Heart left ventricle (tissue), 16 donors: ENCODE data around the gene CHST2. TPM values are rescaled to one million over a fixed set of nuclear protein-coding genes. Genes with fewer than 3 reads are reported as not detected.

Source experiments
- ATAC-seq, 4 donors: fragments of 200-7000 bp; cut with Tn5 transposase; one replicate each; pipeline ENCODE4 v1.9.1; 2020 to 2022; ENCODE audit warnings: moderate library complexity in 4 of 4, mild to moderate bottlenecking in 3 of 4, moderate number of reproducible peaks in 1 of 4
- DNase-seq, 5 donors: peaks; one replicate each; pipeline ENCODE4 v3.0.0-alpha.2; 2020
- H3K27ac ChIP-seq, 12 donors: fragments of 200-600 bp; sonication (generic) in 4 of 12; one replicate each; pipeline versions ENCODE4 v1.5.0 to v1.8.0; 2016 to 2022; ENCODE audit warnings: mild to moderate bottlenecking in 2 of 12
- H3K27me3 ChIP-seq, 9 donors: fragments of 200-600 bp; sonication (generic) in 2 of 9; one replicate each; pipeline versions ENCODE4 v1.5.1 to v1.8.0; 2016 to 2022; ENCODE audit warnings: mild to moderate bottlenecking in 3 of 9
- H3K36me3 ChIP-seq, 9 donors: fragments of 200-600 bp; sonication (generic) in 2 of 9; one replicate each; pipeline versions ENCODE4 v1.5.0 to v1.8.0; 2018 to 2022; ENCODE audit warnings: mild to moderate bottlenecking in 2 of 9
- H3K4me1 ChIP-seq, 12 donors: fragments of 200-600 bp; sonication (generic) in 4 of 12; one replicate each; pipeline versions ENCODE4 v1.5.0 to v1.8.0; 2016 to 2022; ENCODE audit warnings: mild to moderate bottlenecking in 3 of 12
- H3K4me3 ChIP-seq, 12 donors: fragments of 200-600 bp; sonication (generic) in 4 of 12; one replicate each; pipeline versions ENCODE4 v1.5.0 to v1.8.0; 2017 to 2022; ENCODE audit warnings: mild to moderate bottlenecking in 9 of 12, moderate library complexity in 4 of 12
- H3K9me3 ChIP-seq, 12 donors: fragments of 200-600 bp; sonication (generic) in 4 of 12; one replicate each; pipeline versions ENCODE4 v1.5.0 to v1.8.0; 2016 to 2022; ENCODE audit warnings: mild to moderate bottlenecking in 1 of 12
- POLR2A ChIP-seq, 2 donors: fragments of 450-650 bp; IDR thresholded peaks; one replicate each; pipeline ENCODE4 v1.6.1; 2017; ENCODE audit warnings: antibody characterized with exemption in 2 of 2, mild to moderate bottlenecking in 2 of 2, moderate library complexity in 2 of 2
- WGBS, 4 donors: extraction: QIAGEN DNeasy Blood & Tissue Kit in 2 of 4; methylation state at CpG; one replicate each; pipeline versions ENCODE4 v1.1.5 to v1.1.7; 2013 to 2018; 5-methylcytosine and 5-hydroxymethylcytosine counted together
- intact Hi-C, 10 donors: fragments of 100-400 bp; cut with DNase I; formaldehyde crosslinking; loops; one replicate each; pipeline versions ENCODE4 v1.11.1 to v1.14.2; 2022
- polyA plus RNA-seq, 2 donors: library from polyadenylated mRNA; stranded (reverse); fragments of 200-250 nt; gene quantifications; one replicate each; pipeline ENCODE4 v1.2.3, GENCODE V29; 2013
- total RNA-seq, 9 donors: library from RNA; depleted of rRNA in 2 of 9; stranded (reverse); fragments of >200 nt in 2 of 9; fragmentation: NEBNext Ultra II Directional in 3 of 9; extraction: Animal tissue kit (Norgen Biotek cat#: 25700) in 3 of 9; gene quantifications; one replicate each; pipeline versions ENCODE4 v1.1.0 to v1.2.4, GENCODE V29; 2016 to 2023
- TF ChIP-seq, protein P1 (sequence below), 12 donors: fragments of 200-600 bp; sonication (generic) in 4 of 12; IDR thresholded peaks; one replicate each; pipeline versions ENCODE4 v1.5.0 to v1.8.0; 2018 to 2022; ENCODE audit warnings: antibody characterized with exemption in 12 of 12, mild to moderate bottlenecking in 5 of 12
- donor health status: ischemic (EF 13 %, LVEDD 7.1; RV severe dilation, severe dysfunction).
- donor health status: healthy with polysubstance abuse.
- donor health status: DM: no; HTN: yes; CAD: no.
- donor health status: DM: no; HTN: no; CAD: no.
- donor health status: ischemic (EF 25% LVEDD 6.9; RV normal size, moderate dysfunction).
- donor health status: ischemic (EF 25% LVEDD 5.7; RV mildly dilated, moderate dysfunction).
- donor health status: healthy.
- donor health status: DM: yes; HTN: yes; CAD: no.
- donor health status: ischemic (EF 35%, LVEDD 5.7; RV mildly dilated, moderate dysfunction).
- donor health status: nonischemic (EF 11% LVEDD 7.7; RV severe dilation, severe dysfunction).
- donor health status: DM: yes; HTN: yes; CAD: no.
- donor health status: PGD.
- donor health status: ischemic (EF 29% LVEDD 5.4; RV normal size, mild dysfunction).
- donor health status: nonischemic (EF 23%, LVEDD 6.1; RV moderate dilation, normal function).

CHST2 gene
- total and polyA plus RNA-seq, 11 donors, result 0.84 to 8.7 (median 2.4) TPM

DNA sequence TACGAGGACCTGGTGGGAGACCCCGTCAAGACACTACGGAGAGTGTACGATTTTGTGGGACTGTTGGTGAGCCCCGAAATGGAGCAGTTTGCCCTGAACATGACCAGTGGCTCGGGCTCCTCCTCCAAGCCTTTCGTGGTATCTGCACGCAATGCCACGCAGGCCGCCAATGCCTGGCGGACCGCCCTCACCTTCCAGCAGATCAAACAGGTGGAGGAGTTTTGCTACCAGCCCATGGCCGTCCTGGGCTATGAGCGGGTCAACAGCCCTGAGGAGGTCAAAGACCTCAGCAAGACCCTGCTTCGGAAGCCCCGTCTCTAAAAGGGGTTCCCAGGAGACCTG is 2.5 kb downstream of the CHST2 start:
- DNase-seq (peak in 2 of 5 donors; percentile 24 to 54), ATAC-seq (no peak)
- no peak for TF ChIP-seq POLR2A (IDR thresholded peaks at IDR 0.05)
- TF ChIP-seq, protein P1, sequence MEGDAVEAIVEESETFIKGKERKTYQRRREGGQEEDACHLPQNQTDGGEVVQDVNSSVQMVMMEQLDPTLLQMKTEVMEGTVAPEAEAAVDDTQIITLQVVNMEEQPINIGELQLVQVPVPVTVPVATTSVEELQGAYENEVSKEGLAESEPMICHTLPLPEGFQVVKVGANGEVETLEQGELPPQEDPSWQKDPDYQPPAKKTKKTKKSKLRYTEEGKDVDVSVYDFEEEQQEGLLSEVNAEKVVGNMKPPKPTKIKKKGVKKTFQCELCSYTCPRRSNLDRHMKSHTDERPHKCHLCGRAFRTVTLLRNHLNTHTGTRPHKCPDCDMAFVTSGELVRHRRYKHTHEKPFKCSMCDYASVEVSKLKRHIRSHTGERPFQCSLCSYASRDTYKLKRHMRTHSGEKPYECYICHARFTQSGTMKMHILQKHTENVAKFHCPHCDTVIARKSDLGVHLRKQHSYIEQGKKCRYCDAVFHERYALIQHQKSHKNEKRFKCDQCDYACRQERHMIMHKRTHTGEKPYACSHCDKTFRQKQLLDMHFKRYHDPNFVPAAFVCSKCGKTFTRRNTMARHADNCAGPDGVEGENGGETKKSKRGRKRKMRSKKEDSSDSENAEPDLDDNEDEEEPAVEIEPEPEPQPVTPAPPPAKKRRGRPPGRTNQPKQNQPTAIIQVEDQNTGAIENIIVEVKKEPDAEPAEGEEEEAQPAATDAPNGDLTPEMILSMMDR (IDR thresholded peaks at IDR 0.05), result no peak
- H3K27ac ChIP-seq, result no peak overlapping the region
- peaks cover 0 to 43% (median 2%) of the 10 kb centered on the region in 12 donors for H3K4me1 ChIP-seq
- 96 to 97% (median 97%) methylated on average over 14 to 16 of the region's 16 CpGs for WGBS, 4 donors
- H3K9me3 ChIP-seq, result no peaks in the 10 kb centered on the region
- intact Hi-C loops, result loop anchor here in 5 of 10 donors (10.0 kb wide), 3 partner anchors 183 to 553 kb away; no protein-coding TSS in a partner anchor
- peaks cover 0 to 33% (median 9%) of the 10 kb centered on the region in 9 donors for H3K27me3 ChIP-seq
- peak overlapping the region in 2 of 12 donors; percentile 60 to 84 for H3K4me3 ChIP-seq
- peaks cover 0 to 6% (median 0%) of the 10 kb centered on the region in 9 donors for H3K36me3 ChIP-seq

DNA sequence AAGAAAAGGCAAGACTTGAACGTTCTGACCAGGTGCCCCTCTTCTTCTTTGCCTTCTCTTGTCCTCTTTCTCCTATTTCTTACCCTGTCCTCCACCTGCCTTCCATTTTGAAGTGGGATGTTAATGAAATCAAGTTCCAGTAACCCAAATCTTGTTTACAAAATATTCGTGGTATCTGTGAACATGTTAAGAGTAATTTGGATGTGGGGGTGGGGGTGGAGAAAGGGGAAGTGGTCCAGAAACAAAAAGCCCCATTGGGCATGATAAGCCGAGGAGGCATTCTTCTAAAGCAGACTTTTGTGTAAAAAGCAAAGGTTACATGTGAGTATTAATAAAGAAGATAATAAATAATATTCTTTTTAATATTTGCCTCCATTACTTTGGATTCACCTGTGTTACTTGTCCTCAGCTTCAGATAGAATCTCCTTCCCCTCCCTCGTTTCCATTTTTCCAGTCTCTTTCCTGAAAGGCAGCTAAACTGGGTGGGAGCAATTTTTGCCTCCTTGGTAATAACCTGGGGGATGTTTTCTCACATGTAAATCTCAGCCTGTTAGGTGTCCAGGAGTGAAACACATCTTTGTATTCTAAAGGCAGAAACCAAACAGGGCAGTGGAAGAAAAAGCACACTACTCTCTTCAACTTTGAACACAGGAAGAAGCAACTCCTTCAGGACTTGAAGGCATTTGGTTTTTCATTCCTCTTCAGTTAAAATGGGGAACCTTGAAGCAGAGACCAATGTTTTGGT is 3.2 kb downstream of the CHST2 start:
- intact Hi-C loops, result loop anchor here in 5 of 10 donors (10.0 kb wide), 3 partner anchors 182 to 552 kb away; no protein-coding TSS in a partner anchor

DNA sequence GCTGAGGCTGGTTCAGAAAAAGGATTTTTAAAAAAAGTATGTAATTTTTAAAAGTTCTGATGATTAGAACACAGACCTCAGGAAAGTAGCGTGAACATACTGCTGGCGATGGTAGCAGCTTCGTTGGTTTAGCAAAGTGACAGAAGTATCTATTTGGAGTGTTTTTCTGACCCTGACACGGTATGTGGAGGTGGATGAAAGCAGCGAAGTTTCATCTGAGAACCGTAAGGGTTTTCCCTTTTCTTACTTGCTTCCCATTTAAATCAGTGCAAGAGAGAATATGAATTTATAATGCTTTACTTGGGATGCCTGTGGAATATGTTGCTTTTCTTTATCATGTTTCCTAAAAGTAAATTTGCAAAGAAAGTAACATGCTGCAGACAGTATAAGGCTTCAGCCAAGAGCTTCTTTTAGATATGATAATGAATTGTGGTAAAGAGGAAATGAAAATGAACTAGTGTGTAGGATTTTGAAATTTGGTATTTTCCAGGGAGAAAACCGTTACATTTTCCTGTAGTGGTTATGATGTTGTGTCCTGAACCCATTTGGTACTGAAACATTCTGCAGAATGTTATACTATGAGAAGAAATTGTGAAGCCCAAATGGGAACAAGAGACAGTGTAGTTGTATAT is 3.9 kb downstream of the CHST2 start:
- H3K4me3 ChIP-seq, result peak overlapping the region in 4 of 12 donors; percentile 1 to 32 (median 12)
- no peak for DNase-seq
- no peak for TF ChIP-seq POLR2A (IDR thresholded peaks at IDR 0.05)
- TF ChIP-seq, protein P1 (IDR thresholded peaks at IDR 0.05), result no peak

More for the DNA sequence above, 3.2 kb downstream of the CHST2 start:
- TF ChIP-seq POLR2A (IDR thresholded peaks at IDR 0.05), result no peak
- TF ChIP-seq, protein P1 (IDR thresholded peaks at IDR 0.05), result no peak
- ATAC-seq, result no peak
- Histone ChIP-seq H3K36me3 (peaks cover 0 to 6% (median 0%) of the 10 kb centered on the region in 9 donors), H3K27me3 (peaks cover 0 to 33% (median 9%) of the 10 kb centered on the region in 9 donors), H3K27ac (peak overlapping the region in 1 of 12 donors; percentile 56), H3K4me1 (peaks cover 0 to 43% (median 2%) of the 10 kb centered on the region in 12 donors), H3K4me3 (peak overlapping the region in 3 of 12 donors; percentile 1 to 32 (median 4)), H3K9me3 (no peaks in the 10 kb centered on the region)
- no peak for DNase-seq
- 71 to 77% (median 73%) methylated on average over 4 of the region's 4 CpGs for WGBS, 4 donors

More for the DNA sequence above, 3.9 kb downstream of the CHST2 start:
- intact Hi-C loops, result loop anchor here in 5 of 10 donors (10.0 kb wide), 3 partner anchors 181 to 551 kb away; no protein-coding TSS in a partner anchor
- WGBS, 4 donors, result 72 to 77% (median 75%) methylated on average over 7 of the region's 7 CpGs
- H3K4me1 ChIP-seq, result peaks cover 0 to 43% (median 2%) of the 10 kb centered on the region in 12 donors
- no peak for ATAC-seq
- H3K27me3 ChIP-seq, result peaks cover 0 to 31% (median 9%) of the 10 kb centered on the region in 9 donors
- peak overlapping the region in 1 of 12 donors; percentile 56 for H3K27ac ChIP-seq
- H3K9me3 ChIP-seq, result no peaks in the 10 kb centered on the region
- H3K36me3 ChIP-seq, result peaks cover 0 to 6% (median 0%) of the 10 kb centered on the region in 9 donors
